Jurkat, Clone E6-1 (cell line): ENCODE results near the gene VRK1.

Experiments used
- DNase-seq: peaks from one replicate; pipeline ENCODE4 v3.0.0-alpha.2; 2011; ENCODE audit warnings: low read depth, low spot score
- H3K4me3 ChIP-seq: 2 replicates; pipeline ENCODE4 v1.5.1; 2011; ENCODE audit warnings: mild to moderate bottlenecking, low read length, control low read depth, moderate library complexity

VRK1 gene

GRCh38 chr14:96816281-96816680 lies 19.1 kb downstream of the VRK1 start:
- no peak overlapping the region for H3K4me3 ChIP-seq
- peak; percentile 45 for DNase-seq

- H3K4me3 ChIP-seq: no peak overlapping the region
- no peak for DNase-seq
Measured at GRCh38 chr14:96817750-96818666, 20.8 kb downstream of the VRK1 start.

- no peak for DNase-seq
- no peak overlapping the region for H3K4me3 ChIP-seq
Measured at GRCh38 chr14:96821501-96821900, 24.3 kb downstream of the VRK1 start.

GRCh38 chr14:96823652-96824051 lies 26.5 kb downstream of the VRK1 start:
- H3K4me3 ChIP-seq: no peak overlapping the region
- no peak for DNase-seq

GRCh38 chr14:96824283-96824682 lies 27.1 kb downstream of the VRK1 start:
- H3K4me3 ChIP-seq: no peak overlapping the region
- DNase-seq: no peak

GRCh38 chr14:96826818-96827217 lies 29.6 kb downstream of the VRK1 start:
- DNase-seq: no peak
- H3K4me3 ChIP-seq: no peak overlapping the region

- H3K4me3 ChIP-seq: no peak overlapping the region
- DNase-seq: no peak
Measured at GRCh38 chr14:96827290-96827689, 30.1 kb downstream of the VRK1 start.

GRCh38 chr14:96829791-96830190 lies 32.6 kb downstream of the VRK1 start:
- DNase-seq: no peak
- no peak overlapping the region for H3K4me3 ChIP-seq

- DNase-seq: no peak
- no peak overlapping the region for H3K4me3 ChIP-seq
Measured at GRCh38 chr14:96830946-96831345, 33.8 kb downstream of the VRK1 start.

- no peak overlapping the region for H3K4me3 ChIP-seq
- no peak for DNase-seq
Measured at GRCh38 chr14:96832351-96832750, 35.2 kb downstream of the VRK1 start.

GRCh38 chr14:96838449-96838848 lies 41.3 kb downstream of the VRK1 start:
- H3K4me3 ChIP-seq: no peak overlapping the region
- DNase-seq: no peak

GRCh38 chr14:96839251-96839650 lies 42.1 kb downstream of the VRK1 start:
- H3K4me3 ChIP-seq: no peak overlapping the region
- no peak for DNase-seq

- DNase-seq: no peak
Measured at GRCh38 chr14:96843137-96843536, 46.0 kb downstream of the VRK1 start.

GRCh38 chr14:96844857-96845570 lies 47.8 kb downstream of the VRK1 start:
- no peak for DNase-seq
- no peak overlapping the region for H3K4me3 ChIP-seq

More at GRCh38 chr14:96843137-96843536, 46.0 kb downstream of the VRK1 start:
- H3K4me3 ChIP-seq: no peak overlapping the region

GRCh38 chr14:96847451-96847850 lies 50.3 kb downstream of the VRK1 start:
- no peak overlapping the region for H3K4me3 ChIP-seq
- DNase-seq: no peak

- DNase-seq: no peak
- no peak overlapping the region for H3K4me3 ChIP-seq
Measured at GRCh38 chr14:96848011-96848410, 50.8 kb downstream of the VRK1 start.

- no peak overlapping the region for H3K4me3 ChIP-seq
- DNase-seq: no peak
Measured at GRCh38 chr14:96849733-96850132, 52.6 kb downstream of the VRK1 start.

- H3K4me3 ChIP-seq: no peak overlapping the region
- no peak for DNase-seq
Measured at GRCh38 chr14:96851694-96852381, 54.7 kb downstream of the VRK1 start.

GRCh38 chr14:96852823-96853422 lies 55.7 kb downstream of the VRK1 start:
- H3K4me3 ChIP-seq: no peak overlapping the region
- DNase-seq: peak; percentile 32
